Trophoblast cell (in vitro differentiated cells and primary cell): ENCODE measurements around the gene COQ10B.
A peak's percentile ranks its signal among the peaks of the same experiment; 100 is the strongest.

Source experiments
- DNase-seq, 2 donors: peaks; one replicate each; pipeline ENCODE4 v3.0.0-alpha.2; 2016
- H2AFZ ChIP-seq: 2 replicates; pipeline ENCODE4 v1.6.1; 2013; ENCODE audit warnings: low read length, moderate library complexity, mild to moderate bottlenecking; ENCODE audit not compliant: insufficient read depth, poor library complexity
- H2AK5ac ChIP-seq: 2 replicates; pipeline ENCODE4 v1.6.1; 2013; ENCODE audit warnings: mild to moderate bottlenecking, low read length
- H2BK120ac ChIP-seq: 2 replicates; pipeline ENCODE4 v1.6.1; 2013; ENCODE audit warnings: low read length, mild to moderate bottlenecking, moderate library complexity; ENCODE audit not compliant: insufficient read depth, poor library complexity
- H2BK12ac ChIP-seq: 2 replicates; pipeline ENCODE4 v1.6.1; 2013; ENCODE audit warnings: mild to moderate bottlenecking, low read length, moderate library complexity
- H2BK5ac ChIP-seq: 2 replicates; pipeline ENCODE4 v1.6.1; 2013; ENCODE audit warnings: low read length, low read depth, moderate library complexity, mild to moderate bottlenecking; ENCODE audit not compliant: poor library complexity
- H3K14ac ChIP-seq: 2 replicates; pipeline ENCODE4 v1.6.1; 2013; ENCODE audit warnings: mild to moderate bottlenecking, low read length
- H3K18ac ChIP-seq: 2 replicates; pipeline ENCODE4 v1.6.1; 2013; ENCODE audit warnings: mild to moderate bottlenecking, low read length
- H3K23ac ChIP-seq: 2 replicates; pipeline ENCODE4 v1.6.1; 2013; ENCODE audit warnings: low read length
- H3K27ac ChIP-seq: 2 replicates; pipeline ENCODE4 v1.5.1; 2013; ENCODE audit warnings: low read depth, mild to moderate bottlenecking, inconsistent platforms, low read length, moderate library complexity
- H3K27me3 ChIP-seq: 2 replicates; pipeline ENCODE4 v1.6.1; 2013; ENCODE audit warnings: inconsistent platforms, mild to moderate bottlenecking, low read length, moderate library complexity; ENCODE audit not compliant: insufficient read depth
- H3K36me3 ChIP-seq, 2 experiments: 1 replicate in 1 of 2; 2 replicates in 1 of 2; pipeline ENCODE4 v1.6.1; 2013; ENCODE audit warnings: low read length in 2 of 2, mild to moderate bottlenecking in 2 of 2, moderate library complexity in 1 of 2; ENCODE audit not compliant: insufficient read depth in 2 of 2, control insufficient read depth in 1 of 2
- H3K4ac ChIP-seq: 2 replicates; pipeline ENCODE4 v1.6.1; 2013; ENCODE audit warnings: low read depth, mild to moderate bottlenecking, low read length, moderate library complexity
- H3K4me1 ChIP-seq, 2 experiments: 1 replicate in 1 of 2; 2 replicates in 1 of 2; pipeline ENCODE4 v1.6.1; 2013; ENCODE audit warnings: low read length in 2 of 2, mild to moderate bottlenecking in 2 of 2, moderate library complexity in 1 of 2; ENCODE audit not compliant: insufficient read depth in 2 of 2, control insufficient read depth in 1 of 2
- H3K4me2 ChIP-seq: 2 replicates; pipeline ENCODE4 v1.6.1; 2013; ENCODE audit warnings: inconsistent platforms, mild to moderate bottlenecking, low read length, moderate library complexity
- H3K4me3 ChIP-seq: 2 replicates; pipeline ENCODE4 v1.5.1; 2013; ENCODE audit warnings: mild to moderate bottlenecking, low read depth, low read length, inconsistent platforms
- H3K79me1 ChIP-seq: one replicate; pipeline ENCODE4 v1.6.1; 2013; ENCODE audit warnings: low read length
- H3K79me2 ChIP-seq: 2 replicates; pipeline ENCODE4 v1.6.1; 2013; ENCODE audit warnings: low read length, mild to moderate bottlenecking; ENCODE audit not compliant: control insufficient read depth, insufficient read depth, poor library complexity
- H3K9ac ChIP-seq: 2 replicates; pipeline ENCODE4 v1.6.1; 2013; ENCODE audit warnings: mild to moderate bottlenecking, low read length
- H3K9me3 ChIP-seq: 2 replicates; pipeline ENCODE4 v1.6.1; 2013; ENCODE audit warnings: low read depth, mild to moderate bottlenecking, control low read depth, inconsistent platforms, low read length; ENCODE audit not compliant: insufficient read depth
- H4K12ac ChIP-seq: 2 replicates; pipeline ENCODE4 v1.6.1; 2013; ENCODE audit warnings: low read depth, mild to moderate bottlenecking, low read length, moderate library complexity
- H4K8ac ChIP-seq: 2 replicates; pipeline ENCODE4 v1.6.1; 2013; ENCODE audit warnings: low read depth, mild to moderate bottlenecking, low read length, moderate library complexity
- H4K91ac ChIP-seq: one replicate; pipeline ENCODE4 v1.6.1; 2013; ENCODE audit warnings: low read depth, mild to moderate bottlenecking, low read length, moderate library complexity
- WGBS: extraction: QIAGEN DNeasy Blood & Tissue Kit; methylation state at CpG from one replicate; pipeline ENCODE4 v1.1.7; 2013; ENCODE audit warnings: missing lambda C conversion rate; ENCODE audit not compliant: insufficient read length, insufficient coverage; ENCODE audit errors: extremely low coverage; 5-methylcytosine and 5-hydroxymethylcytosine counted together

Gene COQ10B

GRCh38 chr2:197504512-197504911, 51.2 kb downstream of the COQ10B start:
- Histone ChIP-seq H3K4me3 (no peak overlapping the region), H3K27ac (no peak overlapping the region), H4K91ac (no peak overlapping the region), H3K79me1 (peaks cover 7% of the 10 kb centered on the region), H3K79me2 (peaks cover 10% of the 10 kb centered on the region), H4K8ac (no peak overlapping the region), H3K9ac (no peak overlapping the region), H2BK120ac (no peak overlapping the region), H3K4me2 (no peak overlapping the region), H3K36me3 (peaks cover 9 to 11% of the 10 kb centered on the region in 2 experiments), H2BK5ac (no peak overlapping the region), H3K18ac (no peak overlapping the region), H3K4ac (no peak overlapping the region), H2AFZ (no peak overlapping the region), H3K4me1 (no peaks in the 10 kb centered on the region), H4K12ac (no peak overlapping the region), H2BK12ac (no peak overlapping the region), H3K9me3 (no peaks in the 10 kb centered on the region), H3K27me3 (no peaks in the 10 kb centered on the region), H2AK5ac (no peak overlapping the region), H3K14ac (no peak overlapping the region), H3K23ac (no peak overlapping the region)
- WGBS: no CpG with 5 or more reads among the region's 6 CpGs
- no peak for DNase-seq

- Histone ChIP-seq H3K27me3 (no peaks in the 10 kb centered on the region), H3K4me1 (no peaks in the 10 kb centered on the region), H4K91ac (no peak overlapping the region), H2AK5ac (no peak overlapping the region), H4K8ac (no peak overlapping the region), H3K79me1 (no peaks in the 10 kb centered on the region), H3K14ac (no peak overlapping the region), H3K4me2 (no peak overlapping the region), H3K23ac (no peak overlapping the region), H3K4ac (no peak overlapping the region), H3K9ac (no peak overlapping the region), H4K12ac (no peak overlapping the region), H3K36me3 (peaks cover 9 to 11% of the 10 kb centered on the region in 2 experiments), H2AFZ (no peak overlapping the region), H2BK12ac (no peak overlapping the region), H3K9me3 (no peaks in the 10 kb centered on the region), H3K4me3 (no peak overlapping the region), H2BK5ac (no peak overlapping the region), H2BK120ac (no peak overlapping the region), H3K27ac (no peak overlapping the region), H3K79me2 (peaks cover 1% of the 10 kb centered on the region), H3K18ac (no peak overlapping the region)
- no CpG with 5 or more reads among the region's 5 CpGs for WGBS
- no peak for DNase-seq
Measured at GRCh38 chr2:197506658-197507057, 53.3 kb downstream of the COQ10B start.

GRCh38 chr2:197513915-197514314, 60.6 kb downstream of the COQ10B start:
- Histone ChIP-seq H2BK120ac (no peak overlapping the region), H3K4me3 (no peak overlapping the region), H3K27ac (no peak overlapping the region), H3K36me3 (peaks cover 3 to 4% of the 10 kb centered on the region in 2 experiments), H3K9ac (no peak overlapping the region), H2BK5ac (no peak overlapping the region), H3K4ac (no peak overlapping the region), H3K79me1 (peaks cover 9% of the 10 kb centered on the region), H2BK12ac (no peak overlapping the region), H3K4me2 (no peak overlapping the region), H2AK5ac (no peak overlapping the region), H3K18ac (no peak overlapping the region), H2AFZ (no peak overlapping the region), H3K14ac (no peak overlapping the region), H3K79me2 (peaks cover 8% of the 10 kb centered on the region), H4K8ac (no peak overlapping the region), H3K27me3 (no peaks in the 10 kb centered on the region), H4K91ac (no peak overlapping the region), H3K9me3 (peaks cover 4% of the 10 kb centered on the region), H4K12ac (no peak overlapping the region), H3K23ac (no peak overlapping the region), H3K4me1 (no peaks in the 10 kb centered on the region)
- no CpG with 5 or more reads among the region's 5 CpGs for WGBS
- DNase-seq: no peak

- H3K14ac ChIP-seq: no peak overlapping the region
- H3K27me3 ChIP-seq: no peaks in the 10 kb centered on the region
- H4K12ac ChIP-seq: no peak overlapping the region
- no peak for DNase-seq
- no peaks in the 10 kb centered on the region for H3K4me1 ChIP-seq
- H3K79me2 ChIP-seq: peaks cover 8% of the 10 kb centered on the region
- H3K4ac ChIP-seq: no peak overlapping the region
- no peak overlapping the region for H3K9ac ChIP-seq
- H2BK120ac ChIP-seq: no peak overlapping the region
- peaks cover 4% of the 10 kb centered on the region for H3K9me3 ChIP-seq
- no peak overlapping the region for H4K91ac ChIP-seq
- H2AK5ac ChIP-seq: no peak overlapping the region
- WGBS: no CpG with 5 or more reads among the region's 3 CpGs
- no peak overlapping the region for H4K8ac ChIP-seq
- peak overlapping the region; percentile 71 for H3K4me2 ChIP-seq
- H2BK5ac ChIP-seq: no peak overlapping the region
- no peak overlapping the region for H3K18ac ChIP-seq
- no peak overlapping the region for H3K23ac ChIP-seq
- H2BK12ac ChIP-seq: no peak overlapping the region
- H3K79me1 ChIP-seq: peaks cover 9% of the 10 kb centered on the region
- H3K4me3 ChIP-seq: no peak overlapping the region
- peaks cover 3 to 4% of the 10 kb centered on the region in 2 experiments for H3K36me3 ChIP-seq
- H3K27ac ChIP-seq: peak overlapping the region; percentile 94
- no peak overlapping the region for H2AFZ ChIP-seq
Measured at GRCh38 chr2:197514754-197515153, 61.4 kb downstream of the COQ10B start.
